ENCODE results near the gene CENPX. TPM values are rescaled to one million over a fixed set of nuclear protein-coding genes. Genes with fewer than 3 reads are reported as not detected.

The CENPX gene
- total and polyA plus RNA-seq, 2 of the 13 experiments (the other 11 are each of a cell fraction or from before 2014, with no cell fraction given): 92.7 to 170 TPM

DNA sequence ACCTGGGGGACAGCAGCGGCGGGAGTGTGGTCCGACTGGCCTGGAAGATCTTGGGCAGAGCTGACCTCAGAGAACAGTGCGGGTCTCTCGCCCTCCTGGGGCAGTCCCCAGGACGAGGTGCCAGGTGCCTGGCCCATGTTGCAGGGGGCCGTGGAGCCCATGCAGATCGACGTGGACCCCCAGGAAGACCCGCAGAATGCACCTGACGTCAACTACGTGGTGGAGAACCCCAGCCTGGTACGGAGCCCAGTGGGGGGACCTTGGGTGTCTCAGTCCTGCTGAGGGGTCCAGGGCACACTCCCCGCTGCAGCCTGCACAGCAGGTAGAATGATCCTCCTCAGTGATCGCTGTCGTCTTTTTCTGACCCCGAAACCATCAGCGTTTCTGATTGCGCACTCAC, 30.5 kb upstream of the CENPX start:
- no peaks in the 10 kb centered on the region; the same call in 1 of the 2 replicates for H4K20me1 ChIP-seq (ENCODE audit: insufficient read depth, low read length)
- no peak overlapping the region for H2AFZ ChIP-seq (ENCODE audit: low read length)
- ATAC-seq (no peak), DNase-seq (ENCODE audit: low spot score) (no peak), FAIRE-seq (no peak)
- no TSS peak for BruUV-seq (replicated peaks)
- peak overlapping the region; percentile 92 for H3K4me2 ChIP-seq (ENCODE audit: low read depth, low read length)
- no peak overlapping the region for H3K27ac ChIP-seq (ENCODE audit: extremely low read length, insufficient read depth, low read length)
- no peaks in the 10 kb centered on the region; a peak in 2 of 5 replicates for H3K27me3 ChIP-seq (ENCODE audit: control insufficient read depth in 1 of 2, insufficient read depth in 2 of 2, low read length in 2 of 2)
- H3K9me3 ChIP-seq (ENCODE audit: low read length): no peaks in the 10 kb centered on the region
- intact Hi-C loops (cut with micrococcal nuclease; ENCODE audit: unreplicated experiment) (loop anchor here (5.0 kb wide), 1 partner anchor 44 kb away; the partner anchor contains the start of gene FASN), in situ Hi-C loops (cut with HindIII; ENCODE audit: extremely low pct_ligation_motif_present, low pct_unique_long_range_greater_than_20kb) (no loop called here)
- H3K4me3 ChIP-seq (replicated peaks in 1 of 3; ENCODE audit: insufficient read depth in 1 of 3, low read depth in 2 of 3, low read length in 3 of 3): peak overlapping the region; percentile 76 to 99 (median 95)
- 99% methylated on average over 13 of the region's 19 CpGs for WGBS (ENCODE audit: low lambda C conversion rate)
- TF ChIP-seq U2AF1 (optimal IDR thresholded peaks at IDR 0.05; ENCODE audit: low read depth, low read length) (no peak), KMT2B (CRISPR knock-in tag; IDR thresholded peaks at IDR 0.05) (no peak), ZBTB3 (CRISPR knock-in tag; IDR thresholded peaks at IDR 0.05; ENCODE audit: borderline replicate concordance, low read depth) (no peak), TBL1XR1 (IDR thresholded peaks at IDR 0.05; ENCODE audit: borderline replicate concordance, low read length, partially characterized antibody) (no peak), ZBTB44 (CRISPR knock-in tag; IDR thresholded peaks at IDR 0.05) (no peak), MBNL3 (CRISPR knock-in tag; conservative IDR thresholded peaks at IDR 0.05) (no peak), TIGD3 (CRISPR knock-in tag; IDR thresholded peaks at IDR 0.05; ENCODE audit: borderline replicate concordance) (no peak), ZNF124 (CRISPR knock-in tag; IDR thresholded peaks at IDR 0.05) (no peak), ZNF121 (CRISPR knock-in tag; IDR thresholded peaks at IDR 0.05) (no peak), SRSF1 (optimal IDR thresholded peaks at IDR 0.05; ENCODE audit: low read depth, low read length) (no peak)
- TF ChIP-seq, protein P1, sequence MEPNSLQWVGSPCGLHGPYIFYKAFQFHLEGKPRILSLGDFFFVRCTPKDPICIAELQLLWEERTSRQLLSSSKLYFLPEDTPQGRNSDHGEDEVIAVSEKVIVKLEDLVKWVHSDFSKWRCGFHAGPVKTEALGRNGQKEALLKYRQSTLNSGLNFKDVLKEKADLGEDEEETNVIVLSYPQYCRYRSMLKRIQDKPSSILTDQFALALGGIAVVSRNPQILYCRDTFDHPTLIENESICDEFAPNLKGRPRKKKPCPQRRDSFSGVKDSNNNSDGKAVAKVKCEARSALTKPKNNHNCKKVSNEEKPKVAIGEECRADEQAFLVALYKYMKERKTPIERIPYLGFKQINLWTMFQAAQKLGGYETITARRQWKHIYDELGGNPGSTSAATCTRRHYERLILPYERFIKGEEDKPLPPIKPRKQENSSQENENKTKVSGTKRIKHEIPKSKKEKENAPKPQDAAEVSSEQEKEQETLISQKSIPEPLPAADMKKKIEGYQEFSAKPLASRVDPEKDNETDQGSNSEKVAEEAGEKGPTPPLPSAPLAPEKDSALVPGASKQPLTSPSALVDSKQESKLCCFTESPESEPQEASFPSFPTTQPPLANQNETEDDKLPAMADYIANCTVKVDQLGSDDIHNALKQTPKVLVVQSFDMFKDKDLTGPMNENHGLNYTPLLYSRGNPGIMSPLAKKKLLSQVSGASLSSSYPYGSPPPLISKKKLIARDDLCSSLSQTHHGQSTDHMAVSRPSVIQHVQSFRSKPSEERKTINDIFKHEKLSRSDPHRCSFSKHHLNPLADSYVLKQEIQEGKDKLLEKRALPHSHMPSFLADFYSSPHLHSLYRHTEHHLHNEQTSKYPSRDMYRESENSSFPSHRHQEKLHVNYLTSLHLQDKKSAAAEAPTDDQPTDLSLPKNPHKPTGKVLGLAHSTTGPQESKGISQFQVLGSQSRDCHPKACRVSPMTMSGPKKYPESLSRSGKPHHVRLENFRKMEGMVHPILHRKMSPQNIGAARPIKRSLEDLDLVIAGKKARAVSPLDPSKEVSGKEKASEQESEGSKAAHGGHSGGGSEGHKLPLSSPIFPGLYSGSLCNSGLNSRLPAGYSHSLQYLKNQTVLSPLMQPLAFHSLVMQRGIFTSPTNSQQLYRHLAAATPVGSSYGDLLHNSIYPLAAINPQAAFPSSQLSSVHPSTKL (CRISPR knock-in tag; IDR thresholded peaks at IDR 0.05): no peak
- TF ChIP-seq, protein P2, sequence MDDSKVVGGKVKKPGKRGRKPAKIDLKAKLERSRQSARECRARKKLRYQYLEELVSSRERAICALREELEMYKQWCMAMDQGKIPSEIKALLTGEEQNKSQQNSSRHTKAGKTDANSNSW (CRISPR knock-in tag; IDR thresholded peaks at IDR 0.05; ENCODE audit: borderline replicate concordance): no peak
- TF ChIP-seq, protein P3, sequence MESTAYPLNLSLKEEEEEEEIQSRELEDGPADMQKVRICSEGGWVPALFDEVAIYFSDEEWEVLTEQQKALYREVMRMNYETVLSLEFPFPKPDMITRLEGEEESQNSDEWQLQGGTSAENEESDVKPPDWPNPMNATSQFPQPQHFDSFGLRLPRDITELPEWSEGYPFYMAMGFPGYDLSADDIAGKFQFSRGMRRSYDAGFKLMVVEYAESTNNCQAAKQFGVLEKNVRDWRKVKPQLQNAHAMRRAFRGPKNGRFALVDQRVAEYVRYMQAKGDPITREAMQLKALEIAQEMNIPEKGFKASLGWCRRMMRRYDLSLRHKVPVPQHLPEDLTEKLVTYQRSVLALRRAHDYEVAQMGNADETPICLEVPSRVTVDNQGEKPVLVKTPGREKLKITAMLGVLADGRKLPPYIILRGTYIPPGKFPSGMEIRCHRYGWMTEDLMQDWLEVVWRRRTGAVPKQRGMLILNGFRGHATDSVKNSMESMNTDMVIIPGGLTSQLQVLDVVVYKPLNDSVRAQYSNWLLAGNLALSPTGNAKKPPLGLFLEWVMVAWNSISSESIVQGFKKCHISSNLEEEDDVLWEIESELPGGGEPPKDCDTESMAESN (CRISPR knock-in tag; conservative IDR thresholded peaks at IDR 0.05): no peak
- H3K4me1 ChIP-seq (ENCODE audit: insufficient read depth, low read length): peaks cover 61% of the 10 kb centered on the region
- CTCF ChIA-PET (ENCODE audit: low intra/inter-chr PET ratio, low total read pairs): no interaction called here
- H3K9ac ChIP-seq (ENCODE audit: insufficient read depth, low read depth, low read length): peak overlapping the region; percentile 94; the same call in 1 of the 2 replicates
- peaks cover 24 to 43% of the 10 kb centered on the region in 2 experiments for H3K36me3 ChIP-seq (replicated peaks in 1 of 2; ENCODE audit: control insufficient read depth in 1 of 2, insufficient read depth in 2 of 2, low read length in 2 of 2)
- POLR2A ChIA-PET: interaction anchor here (1.2 to 3.4 kb wide), 2 partner anchors 13 to 16 kb away, joined by 3 to 33 read pairs; partner anchors contain the start of gene DCXR
- H3K79me2 ChIP-seq (ENCODE audit: insufficient read depth, low read length): peaks cover 37% of the 10 kb centered on the region

Measured in HepG2 (cell line).